ENCODE data around the gene MAGEH1.
A peak's percentile ranks its signal among the peaks of the same experiment; 100 is the strongest.
"Not testable (repeated sequence)": the region's sequence is repeated elsewhere in the genome, so short reads cannot be mapped to it uniquely, and the experiment has no call there.

Gene MAGEH1, protein sequence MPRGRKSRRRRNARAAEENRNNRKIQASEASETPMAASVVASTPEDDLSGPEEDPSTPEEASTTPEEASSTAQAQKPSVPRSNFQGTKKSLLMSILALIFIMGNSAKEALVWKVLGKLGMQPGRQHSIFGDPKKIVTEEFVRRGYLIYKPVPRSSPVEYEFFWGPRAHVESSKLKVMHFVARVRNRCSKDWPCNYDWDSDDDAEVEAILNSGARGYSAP

DNA sequence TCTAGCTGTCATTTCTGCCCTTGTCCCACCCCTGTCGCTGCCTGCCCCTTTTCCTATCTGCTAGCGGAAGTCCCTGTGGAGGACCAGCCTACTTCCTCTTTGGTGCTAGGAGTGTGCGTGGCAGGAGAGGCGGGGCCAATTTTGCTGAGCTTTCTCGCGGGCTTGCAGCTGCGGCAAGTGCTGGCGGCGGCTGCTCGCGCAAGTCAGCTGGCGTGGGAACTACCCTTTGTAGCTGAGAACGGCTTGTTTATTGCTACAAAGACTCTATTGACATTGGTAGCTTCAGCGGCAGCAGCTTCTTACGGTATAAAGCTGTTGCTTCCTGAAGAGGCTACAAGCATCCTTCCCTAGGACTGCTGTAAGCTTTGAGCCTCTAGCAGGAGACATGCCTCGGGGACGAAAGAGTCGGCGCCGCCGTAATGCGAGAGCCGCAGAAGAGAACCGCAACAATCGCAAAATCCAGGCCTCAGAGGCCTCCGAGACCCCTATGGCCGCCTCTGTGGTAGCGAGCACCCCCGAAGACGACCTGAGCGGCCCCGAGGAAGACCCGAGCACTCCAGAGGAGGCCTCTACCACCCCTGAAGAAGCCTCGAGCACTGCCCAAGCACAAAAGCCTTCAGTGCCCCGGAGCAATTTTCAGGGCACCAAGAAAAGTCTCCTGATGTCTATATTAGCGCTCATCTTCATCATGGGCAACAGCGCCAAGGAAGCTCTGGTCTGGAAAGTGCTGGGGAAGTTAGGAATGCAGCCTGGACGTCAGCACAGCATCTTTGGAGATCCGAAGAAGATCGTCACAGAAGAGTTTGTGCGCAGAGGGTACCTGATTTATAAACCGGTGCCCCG lies at the start of gene MAGEH1:
TSS of gene MAGEH1 (plus strand) at position 138 of the 843 bp plus-strand sequence. CDS start at position 386, 248 bp downstream.
- H3K9me3 Mint-ChIP-seq = peaks cover 2% of the 10 kb centered on the region
- H3K36me3 Mint-ChIP-seq (ENCODE audit: low read depth) = no peaks in the 10 kb centered on the region
- H3K27ac Mint-ChIP-seq = peak within 1 kb of the TSS; percentile 94 to 98 (median 96)
- peaks cover 15% of the 10 kb centered on the region for H3K4me1 Mint-ChIP-seq
- H3K27me3 Mint-ChIP-seq (ENCODE audit: low read depth) = peaks cover 2% of the 10 kb centered on the region
- H3K4me3 Mint-ChIP-seq = peak within 1 kb of the TSS; percentile 92 to 99 (median 99)
- TF ChIP-seq, protein P1, sequence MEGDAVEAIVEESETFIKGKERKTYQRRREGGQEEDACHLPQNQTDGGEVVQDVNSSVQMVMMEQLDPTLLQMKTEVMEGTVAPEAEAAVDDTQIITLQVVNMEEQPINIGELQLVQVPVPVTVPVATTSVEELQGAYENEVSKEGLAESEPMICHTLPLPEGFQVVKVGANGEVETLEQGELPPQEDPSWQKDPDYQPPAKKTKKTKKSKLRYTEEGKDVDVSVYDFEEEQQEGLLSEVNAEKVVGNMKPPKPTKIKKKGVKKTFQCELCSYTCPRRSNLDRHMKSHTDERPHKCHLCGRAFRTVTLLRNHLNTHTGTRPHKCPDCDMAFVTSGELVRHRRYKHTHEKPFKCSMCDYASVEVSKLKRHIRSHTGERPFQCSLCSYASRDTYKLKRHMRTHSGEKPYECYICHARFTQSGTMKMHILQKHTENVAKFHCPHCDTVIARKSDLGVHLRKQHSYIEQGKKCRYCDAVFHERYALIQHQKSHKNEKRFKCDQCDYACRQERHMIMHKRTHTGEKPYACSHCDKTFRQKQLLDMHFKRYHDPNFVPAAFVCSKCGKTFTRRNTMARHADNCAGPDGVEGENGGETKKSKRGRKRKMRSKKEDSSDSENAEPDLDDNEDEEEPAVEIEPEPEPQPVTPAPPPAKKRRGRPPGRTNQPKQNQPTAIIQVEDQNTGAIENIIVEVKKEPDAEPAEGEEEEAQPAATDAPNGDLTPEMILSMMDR (IDR thresholded peaks at IDR 0.05; ENCODE audit: unreplicated experiment in 3 of 3) = no peak

DNA sequence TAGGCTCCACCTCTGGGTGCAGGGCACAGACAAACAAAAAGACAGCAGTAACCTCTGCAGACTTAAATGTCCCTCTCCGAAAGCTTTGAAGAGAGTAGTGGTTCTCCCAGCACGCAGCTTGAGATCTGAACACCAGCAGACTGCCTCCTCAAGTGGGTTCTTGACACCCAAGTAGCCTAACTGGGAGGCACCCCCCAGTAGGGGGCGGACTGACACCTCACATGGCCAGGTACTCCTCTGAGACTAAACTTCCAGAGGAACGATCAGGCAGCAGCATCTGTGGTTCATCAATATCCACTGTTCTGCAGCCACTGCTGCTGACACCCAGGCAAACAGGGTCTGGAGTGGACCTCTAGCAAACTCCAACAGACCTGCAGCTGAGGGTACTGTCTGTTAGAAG lies 24.8 kb upstream of the MAGEH1 start:
- not testable (repeated sequence) for H3K4me3 Mint-ChIP-seq; H3K27ac Mint-ChIP-seq; H3K36me3 Mint-ChIP-seq (ENCODE audit: low read depth); H3K27me3 Mint-ChIP-seq (ENCODE audit: low read depth); H3K4me1 Mint-ChIP-seq
- H3K9me3 Mint-ChIP-seq = peaks cover 32% of the 10 kb centered on the region

DNA sequence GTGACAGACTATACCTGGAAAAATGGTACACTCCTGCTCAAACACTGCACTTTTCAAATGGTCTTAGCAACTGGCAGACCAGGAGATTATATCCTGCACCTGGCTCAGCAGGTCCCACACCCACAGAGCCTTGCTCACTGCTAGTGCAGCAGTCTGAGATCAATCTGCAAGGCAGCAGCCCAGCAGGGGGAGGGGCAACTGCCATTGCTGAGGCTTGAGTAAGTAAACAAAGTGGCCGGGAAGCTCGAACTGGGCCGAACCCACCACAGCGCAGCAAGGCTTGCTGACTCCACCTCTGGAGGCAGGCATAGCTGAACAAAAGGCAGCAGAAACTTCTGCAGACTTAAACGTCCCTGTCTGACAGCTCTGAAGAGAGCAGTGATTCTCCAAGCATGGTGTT lies 8.5 kb upstream of the MAGEH1 start:
- H3K4me1 Mint-ChIP-seq; H3K27me3 Mint-ChIP-seq (ENCODE audit: low read depth); H3K27ac Mint-ChIP-seq; H3K4me3 Mint-ChIP-seq; H3K36me3 Mint-ChIP-seq (ENCODE audit: low read depth): not testable (repeated sequence)
- H3K9me3 Mint-ChIP-seq = peaks cover 12% of the 10 kb centered on the region

DNA sequence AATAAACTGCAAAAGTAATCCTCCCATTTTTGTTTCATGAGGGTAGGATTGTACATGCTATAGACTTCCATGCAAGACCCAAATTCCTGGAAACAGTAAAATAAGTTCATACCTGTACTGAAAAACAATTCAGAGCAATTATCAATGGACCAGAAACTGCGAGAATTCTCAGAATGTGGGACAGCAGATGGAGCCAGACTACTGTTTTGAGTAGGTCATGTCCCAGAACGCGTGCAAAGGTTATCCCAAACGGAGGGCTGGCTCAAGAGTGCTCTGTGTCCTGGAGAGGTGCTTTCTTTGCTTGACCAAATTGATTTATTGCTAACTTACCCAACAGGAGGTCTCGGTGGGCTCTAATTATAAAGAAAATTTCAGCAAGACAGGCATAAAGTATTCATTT lies 1.7 kb upstream of the MAGEH1 start:
- Mint-ChIP-seq H3K27me3 (ENCODE audit: low read depth) (peaks cover 5% of the 10 kb centered on the region), H3K4me1 (peaks cover 15% of the 10 kb centered on the region), H3K36me3 (ENCODE audit: low read depth) (no peaks in the 10 kb centered on the region), H3K4me3 (peak overlapping the region; percentile 57 to 81 (median 79)), H3K27ac (peak overlapping the region; percentile 37 to 98 (median 94)), H3K9me3 (peaks cover 2% of the 10 kb centered on the region)
- TF ChIP-seq, protein P1 (IDR thresholded peaks at IDR 0.05; ENCODE audit: unreplicated experiment in 3 of 3) = peak in 1 of 3 experiments; percentile 11

DNA sequence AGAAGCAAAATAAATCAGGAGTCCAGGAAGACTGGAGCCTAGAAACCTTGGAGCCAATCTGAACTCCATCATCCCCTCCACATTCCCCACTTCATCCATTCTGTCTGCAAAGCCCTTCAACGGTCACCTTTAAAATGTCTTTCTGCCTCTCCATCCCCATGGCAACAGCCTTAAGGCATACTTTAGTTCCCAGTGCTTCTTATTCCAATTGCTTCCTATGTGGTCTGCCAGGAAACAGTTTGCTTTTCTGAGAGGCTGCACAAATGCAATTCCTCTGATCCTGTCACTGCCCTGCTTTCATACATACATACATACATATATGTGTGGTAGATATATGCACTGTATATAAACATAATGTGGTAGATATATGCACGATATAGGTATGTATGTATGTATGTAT lies 786 bp upstream of the MAGEH1 start:
- TF ChIP-seq, protein P1 (IDR thresholded peaks at IDR 0.05; ENCODE audit: unreplicated experiment in 3 of 3) = no peak
- H3K27me3 Mint-ChIP-seq (ENCODE audit: low read depth) = peaks cover 5% of the 10 kb centered on the region
- H3K4me3 Mint-ChIP-seq = peak overlapping the region; percentile 92 to 99 (median 99)
- peak overlapping the region; percentile 94 to 98 (median 96) for H3K27ac Mint-ChIP-seq
- peaks cover 2% of the 10 kb centered on the region for H3K9me3 Mint-ChIP-seq
- H3K36me3 Mint-ChIP-seq (ENCODE audit: low read depth) = no peaks in the 10 kb centered on the region
- H3K4me1 Mint-ChIP-seq = peaks cover 15% of the 10 kb centered on the region

DNA sequence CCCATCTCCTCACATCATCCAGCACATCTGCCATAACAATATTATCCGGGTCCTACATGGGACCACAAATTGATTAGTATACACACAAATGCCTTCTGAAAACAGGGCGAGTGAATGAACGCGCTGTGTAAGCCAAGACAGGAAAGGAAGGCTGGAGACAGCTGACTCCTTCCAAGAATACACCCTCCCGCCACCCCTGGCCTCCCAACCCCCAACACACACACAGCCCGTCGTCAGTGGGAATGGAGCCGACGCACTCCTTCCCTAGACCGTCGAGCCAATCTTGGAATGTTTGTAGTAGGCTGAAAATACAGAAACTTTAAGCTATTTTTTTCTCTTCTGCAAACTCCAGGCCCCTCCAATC lies 319 bp upstream of the MAGEH1 start:
- Mint-ChIP-seq H3K4me3 (peak overlapping the region; percentile 92 to 99 (median 99)), H3K36me3 (ENCODE audit: low read depth) (no peaks in the 10 kb centered on the region), H3K27ac (peak overlapping the region; percentile 94 to 98 (median 96)), H3K9me3 (peaks cover 2% of the 10 kb centered on the region), H3K4me1 (peaks cover 15% of the 10 kb centered on the region), H3K27me3 (ENCODE audit: low read depth) (peaks cover 5% of the 10 kb centered on the region)
- TF ChIP-seq, protein P1 (IDR thresholded peaks at IDR 0.05; ENCODE audit: unreplicated experiment in 3 of 3) = no peak

DNA sequence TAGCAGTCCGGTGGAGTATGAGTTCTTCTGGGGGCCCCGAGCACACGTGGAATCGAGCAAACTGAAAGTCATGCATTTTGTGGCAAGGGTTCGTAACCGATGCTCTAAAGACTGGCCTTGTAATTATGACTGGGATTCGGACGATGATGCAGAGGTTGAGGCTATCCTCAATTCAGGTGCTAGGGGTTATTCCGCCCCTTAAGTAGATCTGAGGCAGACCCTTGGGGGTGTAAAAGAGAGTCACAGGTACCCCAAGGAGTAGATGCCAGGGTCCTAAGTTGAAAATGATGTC lies 852 bp downstream of the MAGEH1 start:
- Mint-ChIP-seq H3K27me3 (ENCODE audit: low read depth) (no peaks in the 10 kb centered on the region), H3K9me3 (peaks cover 2% of the 10 kb centered on the region), H3K36me3 (ENCODE audit: low read depth) (no peaks in the 10 kb centered on the region), H3K4me3 (peak overlapping the region; percentile 92 to 99 (median 99)), H3K4me1 (peaks cover 15% of the 10 kb centered on the region), H3K27ac (peak overlapping the region; percentile 94 to 98 (median 96))
- TF ChIP-seq, protein P1 (IDR thresholded peaks at IDR 0.05; ENCODE audit: unreplicated experiment in 3 of 3) = no peak

DNA sequence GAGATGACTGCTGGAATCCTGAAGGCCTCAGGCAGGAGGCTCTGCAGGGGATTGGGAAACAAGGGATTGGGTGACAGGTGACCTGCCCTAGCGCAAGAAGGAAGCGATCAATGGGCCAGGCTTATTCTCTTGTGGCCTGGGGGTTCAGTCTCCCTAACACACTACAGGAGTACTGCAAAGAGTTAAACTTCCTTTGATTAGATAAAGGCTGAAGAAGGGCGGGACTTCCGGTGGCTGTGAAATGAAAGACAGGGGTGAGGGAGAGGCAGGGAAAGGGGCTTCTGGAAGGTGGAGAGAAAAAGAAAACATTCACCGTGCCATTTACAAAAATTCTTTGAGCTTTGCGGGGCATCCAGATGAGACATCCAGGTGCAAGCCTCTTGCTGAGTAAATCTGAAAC lies 3.8 kb downstream of the MAGEH1 start:
- H3K27me3 Mint-ChIP-seq (ENCODE audit: low read depth); H3K4me3 Mint-ChIP-seq; H3K27ac Mint-ChIP-seq; H3K36me3 Mint-ChIP-seq (ENCODE audit: low read depth); H3K4me1 Mint-ChIP-seq; H3K9me3 Mint-ChIP-seq: not testable (repeated sequence)

DNA sequence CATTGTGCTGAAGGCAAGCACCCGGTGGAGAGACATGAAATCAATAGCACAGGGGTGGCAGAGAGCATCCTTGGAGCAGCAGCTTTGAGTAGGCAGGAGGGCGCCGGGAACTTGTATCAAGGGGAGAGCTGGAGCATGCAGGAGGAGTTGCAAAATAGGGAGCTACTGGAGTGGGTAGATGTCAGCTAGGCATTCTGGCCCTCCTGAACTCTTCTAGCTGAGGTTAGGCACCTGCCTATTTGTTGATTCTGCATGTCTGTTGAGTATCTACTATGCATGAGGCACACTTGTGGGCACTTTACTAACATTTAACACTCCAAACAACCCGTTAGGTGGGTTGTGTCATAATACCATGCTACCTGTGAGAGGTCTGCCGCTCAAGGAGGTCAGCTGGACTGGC lies 7.5 kb downstream of the MAGEH1 start:
- not testable (repeated sequence) for H3K27ac Mint-ChIP-seq; H3K4me3 Mint-ChIP-seq; H3K27me3 Mint-ChIP-seq (ENCODE audit: low read depth); H3K9me3 Mint-ChIP-seq; H3K36me3 Mint-ChIP-seq (ENCODE audit: low read depth); H3K4me1 Mint-ChIP-seq

All from nephron (organoid).